GM13976 (cell line): ENCODE measurements around the gene ELK4.

ENCODE experiments used
- DNase-seq: peaks from one replicate; pipeline ENCODE4 v3.0.0; 2012; ENCODE audit warnings: low spot score
- in situ Hi-C: fragments of 300-500 bp; cut with MboI; formaldehyde crosslinking; loops from one replicate; pipeline ENCODE4 v1.12.0; 2022; ENCODE audit warnings: low sequenced_read_pairs, mixed read lengths, inconsistent platforms; ENCODE audit not compliant: unreplicated experiment
- TF ChIP-seq, protein P1 (sequence below): IDR thresholded peaks from 2 replicates; pipeline ENCODE4 v1.5.1; 2012; ENCODE audit warnings: borderline replicate concordance, mild to moderate bottlenecking; ENCODE audit not compliant: insufficient read depth; ENCODE audit errors: extremely low read depth, missing control alignments, control extremely low read depth

The ELK4 gene

DNA sequence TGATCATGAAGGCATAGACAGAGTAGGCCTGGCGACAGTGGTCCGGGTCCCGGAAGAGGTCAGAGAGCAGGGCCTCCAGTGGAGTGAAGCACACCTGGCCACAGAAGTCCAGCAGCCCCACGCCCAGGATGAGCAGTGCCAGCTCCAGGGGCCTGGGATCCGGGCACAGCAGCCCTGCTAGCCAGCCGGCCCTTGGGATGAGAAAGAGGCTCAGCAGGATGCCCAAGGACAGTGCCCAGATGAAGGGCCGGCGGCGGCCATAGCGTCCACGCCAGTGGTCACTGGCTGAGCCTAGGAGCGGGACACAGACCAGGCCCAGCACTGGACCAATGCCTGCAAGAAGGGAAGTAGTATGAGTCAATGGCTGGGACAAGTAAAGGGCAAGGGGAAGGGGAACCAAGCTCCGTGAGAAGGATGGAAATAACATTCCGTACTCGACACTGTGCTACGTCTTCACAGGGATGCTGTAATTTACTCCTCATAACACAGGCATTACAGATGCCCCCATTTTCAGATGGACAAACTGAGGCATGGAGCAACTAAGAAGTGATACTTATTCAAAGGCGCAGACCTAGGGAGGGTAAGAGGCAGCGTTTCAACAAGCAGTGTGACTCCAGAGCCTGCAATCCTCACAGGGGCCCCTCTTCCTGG is 31.6 kb upstream of the ELK4 start:
- in situ Hi-C loops = no loop called here
- TF ChIP-seq, protein P1, sequence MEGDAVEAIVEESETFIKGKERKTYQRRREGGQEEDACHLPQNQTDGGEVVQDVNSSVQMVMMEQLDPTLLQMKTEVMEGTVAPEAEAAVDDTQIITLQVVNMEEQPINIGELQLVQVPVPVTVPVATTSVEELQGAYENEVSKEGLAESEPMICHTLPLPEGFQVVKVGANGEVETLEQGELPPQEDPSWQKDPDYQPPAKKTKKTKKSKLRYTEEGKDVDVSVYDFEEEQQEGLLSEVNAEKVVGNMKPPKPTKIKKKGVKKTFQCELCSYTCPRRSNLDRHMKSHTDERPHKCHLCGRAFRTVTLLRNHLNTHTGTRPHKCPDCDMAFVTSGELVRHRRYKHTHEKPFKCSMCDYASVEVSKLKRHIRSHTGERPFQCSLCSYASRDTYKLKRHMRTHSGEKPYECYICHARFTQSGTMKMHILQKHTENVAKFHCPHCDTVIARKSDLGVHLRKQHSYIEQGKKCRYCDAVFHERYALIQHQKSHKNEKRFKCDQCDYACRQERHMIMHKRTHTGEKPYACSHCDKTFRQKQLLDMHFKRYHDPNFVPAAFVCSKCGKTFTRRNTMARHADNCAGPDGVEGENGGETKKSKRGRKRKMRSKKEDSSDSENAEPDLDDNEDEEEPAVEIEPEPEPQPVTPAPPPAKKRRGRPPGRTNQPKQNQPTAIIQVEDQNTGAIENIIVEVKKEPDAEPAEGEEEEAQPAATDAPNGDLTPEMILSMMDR = no peak
- no peak for DNase-seq

DNA sequence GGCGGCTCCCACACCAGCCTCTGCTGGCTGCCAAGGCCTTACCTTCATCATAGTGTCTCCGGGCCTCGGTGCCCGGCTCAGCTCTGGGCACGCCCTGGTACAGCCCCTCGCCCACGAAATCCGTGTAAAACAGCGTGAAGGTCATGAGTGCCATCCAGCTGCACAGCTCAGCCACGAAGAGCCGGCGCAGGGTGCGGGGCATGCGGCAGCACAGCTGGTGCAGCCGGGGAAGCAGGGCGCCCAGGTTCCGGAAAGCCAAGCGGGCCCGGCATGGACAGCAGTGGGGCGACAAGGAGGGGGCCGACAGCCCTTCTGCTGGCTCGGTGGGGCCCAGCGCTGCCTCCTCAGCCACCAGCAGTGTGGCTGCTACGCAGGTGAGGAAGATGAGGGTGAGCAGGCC is 31.0 kb upstream of the ELK4 start:
- TF ChIP-seq, protein P1 = no peak
- no peak for DNase-seq
- in situ Hi-C loops = no loop called here

DNA sequence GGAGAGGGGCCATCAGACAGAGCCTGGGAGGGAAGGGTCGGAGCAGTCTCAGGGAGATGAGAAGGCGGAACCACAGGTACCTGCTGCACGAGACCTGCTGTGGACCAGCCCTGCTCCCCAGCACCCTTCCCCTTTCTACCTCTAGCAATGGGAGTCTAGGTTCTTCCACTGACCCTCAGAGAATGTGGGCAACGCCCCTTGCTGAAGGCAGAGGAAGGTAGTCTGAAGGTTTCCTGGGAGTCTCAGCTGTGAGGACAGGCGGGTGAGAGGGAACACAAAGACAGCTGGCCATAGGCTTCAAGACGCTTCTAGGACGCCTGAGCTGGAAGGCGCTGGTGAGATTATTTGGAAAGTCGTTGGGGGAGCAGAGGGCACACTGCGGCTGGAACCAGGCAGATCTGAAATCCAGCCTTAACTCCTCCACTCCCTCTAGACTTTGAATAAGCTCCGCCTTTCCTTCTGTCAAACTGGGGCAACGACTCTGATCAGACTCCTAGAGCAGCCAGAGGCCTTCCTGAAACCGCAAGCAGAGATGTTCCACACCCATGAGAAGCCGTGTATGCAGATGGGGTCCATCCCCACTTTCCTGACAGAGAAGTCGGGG is 30.4 kb upstream of the ELK4 start:
- in situ Hi-C loops = no loop called here
- TF ChIP-seq, protein P1 = no peak
- DNase-seq = no peak

DNA sequence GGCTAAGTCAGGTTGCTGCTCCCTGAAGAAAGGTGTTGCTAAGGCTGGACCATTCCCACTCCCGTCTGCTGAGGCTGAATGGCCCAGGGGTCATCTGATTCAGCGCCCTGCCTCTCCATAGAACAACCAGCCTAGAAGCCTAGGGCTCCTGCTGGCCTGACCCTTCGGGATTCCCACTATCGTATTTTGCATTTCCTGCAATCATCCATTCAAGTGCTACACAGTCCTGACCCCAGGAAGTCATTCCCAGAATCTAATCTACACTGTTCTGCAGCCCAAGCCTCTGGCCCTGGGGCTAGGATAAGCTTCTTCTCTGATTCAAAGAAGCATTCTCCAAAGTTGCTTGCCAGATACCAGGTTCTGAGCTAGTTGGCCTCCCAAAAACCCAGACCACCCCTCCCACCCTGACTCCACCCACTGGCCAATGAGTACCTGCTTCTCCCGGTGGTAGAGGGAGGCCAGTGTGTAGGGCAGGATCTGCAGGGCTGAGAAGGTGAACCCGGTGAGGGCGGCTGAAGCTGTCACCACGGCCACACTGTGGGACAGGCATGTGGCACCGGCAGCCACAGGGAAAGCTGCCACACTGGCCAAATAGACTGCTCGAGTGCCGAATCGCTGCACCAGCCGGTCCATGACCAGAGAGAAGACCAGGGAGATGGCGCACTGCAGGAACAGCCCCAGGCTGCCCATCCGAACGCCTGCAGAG is 29.8 kb upstream of the ELK4 start:
- in situ Hi-C loops = no loop called here
- DNase-seq = no peak
- TF ChIP-seq, protein P1 = no peak

DNA sequence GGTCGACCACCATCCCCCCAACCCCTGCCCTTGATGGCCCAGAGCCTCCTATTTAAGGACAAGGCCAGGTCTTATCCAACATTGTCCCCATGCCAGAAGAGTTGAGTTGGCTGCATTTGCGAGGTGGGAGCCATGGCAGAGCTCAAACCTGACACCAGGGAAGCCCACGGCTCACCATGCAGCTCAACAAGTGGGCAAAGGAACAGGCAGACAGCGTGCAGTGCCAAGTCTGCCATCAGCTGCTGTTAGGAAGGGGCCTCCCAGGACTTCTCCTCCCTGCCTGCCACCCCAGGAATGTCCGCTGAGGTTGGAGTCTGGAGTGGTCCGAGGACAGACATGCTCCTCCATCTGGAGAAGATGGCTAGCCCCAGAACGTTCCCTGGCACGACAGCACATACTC is 28.6 kb upstream of the ELK4 start:
- no peak for DNase-seq
- in situ Hi-C loops = no loop called here
- TF ChIP-seq, protein P1 = no peak

DNA sequence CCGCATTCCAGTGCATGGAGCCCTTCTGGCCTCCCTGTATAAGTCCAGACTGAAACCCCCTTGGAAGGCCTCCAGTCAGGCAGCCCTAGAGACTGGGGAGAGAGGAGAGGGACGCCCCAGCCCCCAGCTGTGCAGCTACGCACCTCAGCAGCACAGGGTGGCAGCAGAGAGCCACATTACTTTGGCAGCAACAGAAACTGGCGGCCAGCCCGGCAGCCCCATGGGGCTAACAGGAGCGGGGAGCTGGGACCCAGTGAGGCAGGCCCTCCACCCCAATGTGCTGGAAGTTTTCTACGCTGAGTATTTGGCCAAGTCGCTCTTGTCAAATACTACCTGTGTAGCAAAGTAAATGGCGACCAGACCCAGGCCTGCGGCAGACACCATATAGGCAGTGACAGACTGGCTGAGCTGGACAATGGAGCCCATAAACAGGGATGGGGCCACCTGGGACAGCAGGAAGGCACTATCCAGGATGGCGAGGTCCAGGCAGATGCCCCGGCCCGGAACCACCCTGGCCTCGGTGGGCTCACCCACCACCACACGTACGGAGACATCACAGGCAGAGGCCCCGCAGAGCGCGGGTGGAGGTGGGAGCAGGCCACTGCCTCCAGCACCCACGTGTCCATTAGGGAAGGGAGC is 27.3 kb upstream of the ELK4 start:
- in situ Hi-C loops = no loop called here
- DNase-seq = peak; percentile 90

More for the DNA sequence above, 27.3 kb upstream of the ELK4 start:
- TF ChIP-seq, protein P1 = peak; percentile 89
